K562 (cell line): ENCODE data around the gene CTDNEP1. TPM values are rescaled to one million over a fixed set of nuclear protein-coding genes. Genes with fewer than 3 reads are reported as not detected.
A peak's percentile ranks its signal among the peaks of the same experiment; 100 is the strongest.

Experiments
- ATAC-seq: fragments of 200-7000 bp; cut with Tn5 transposase; 3 replicates; pipeline ENCODE4 v1.9.1; 2020; ENCODE audit warnings: moderate library complexity
- BruUV-seq: library from RNA; stranded (reverse); fragments of 400-500 nt; replicated peaks from 2 replicates; lab custom pipeline; 2021; lab: Mats Ljungman, UMichigan
- CTCF ChIA-PET: fragments of 300-600 bp; formaldehyde crosslinking; extraction: SDS; loops from one replicate; lab custom pipeline; 2021; ENCODE audit warnings: low intra/inter-chr PET ratio; lab: Yijun Ruan, JAX
- POLR2A ChIA-PET: fragments of 300-600, 350-650 bp; sonication (Branson Sonifier 250); formaldehyde crosslinking; extraction: SDS; loops from one replicate; lab custom pipeline; 2021; ENCODE audit warnings: antibody characterized with exemption, inconsistent platforms; lab: Yijun Ruan, JAX
- DNase-seq, 4 experiments: peaks; one replicate each; pipeline versions ENCODE4 v3.0.0 to v3.0.0-alpha.2; 2011 to 2018; ENCODE audit warnings: low spot score in 3 of 4, mixed read lengths in 3 of 4; ENCODE audit errors: extremely low read depth in 1 of 4
- FAIRE-seq: peaks from 2 replicates; lab custom pipeline; 2011; peaks lifted over from hg19 to GRCh38; lab: Jason Lieb, UNC
- H2AFZ ChIP-seq: 2 replicates; pipeline ENCODE4 v1.6.0; 2011; ENCODE audit warnings: low read depth, low read length, control low read depth, inconsistent platforms
- H3K27ac ChIP-seq: fragments of 200-600 bp; 3 replicates; pipeline ENCODE4 v1.8.0; 2011; ENCODE audit warnings: low read depth, mild to moderate bottlenecking, control low read depth, inconsistent platforms, low read length, moderate library complexity, mixed read lengths; ENCODE audit errors: extremely low read depth
- H3K27me3 ChIP-seq, 2 experiments: fragments of 300-600 bp in 1 of 2; 2 replicates in 1 of 2; 3 replicates in 1 of 2; pipeline versions ENCODE4 v1.6.0 to v1.8.0; 2011; ENCODE audit warnings: inconsistent platforms in 2 of 2, low read length in 2 of 2, mild to moderate bottlenecking in 1 of 2, mixed read lengths in 1 of 2, moderate library complexity in 1 of 2; ENCODE audit not compliant: control insufficient read depth in 2 of 2, insufficient read depth in 2 of 2
- H3K36me3 ChIP-seq: fragments of 300-600 bp; 3 replicates; pipeline ENCODE4 v1.8.0; 2011; ENCODE audit warnings: mild to moderate bottlenecking, low read length, inconsistent platforms; ENCODE audit not compliant: control insufficient read depth, insufficient read depth
- H3K4me1 ChIP-seq, 2 experiments: fragments of 200-600 bp in 1 of 2; replicated peaks in 1 of 2; 2 replicates in 1 of 2; 3 replicates in 1 of 2; pipeline versions ENCODE4 v1.5.1 to v1.8.0; 2011; ENCODE audit warnings: inconsistent platforms in 2 of 2, low read length in 2 of 2, mild to moderate bottlenecking in 1 of 2, mixed read lengths in 1 of 2, moderate library complexity in 1 of 2; ENCODE audit not compliant: control insufficient read depth in 2 of 2, insufficient read depth in 2 of 2
- H3K4me2 ChIP-seq: 2 replicates; pipeline ENCODE4 v1.6.1; 2011; ENCODE audit warnings: low read length, control low read depth, inconsistent platforms, mixed read lengths; ENCODE audit not compliant: insufficient read depth
- H3K4me3 ChIP-seq: fragments of 200-600 bp; sonication (generic), shearing (Covaris generic); 2 replicates; pipeline ENCODE4 v1.5.1; 2016; ENCODE audit warnings: control low read depth, inconsistent platforms
- H3K79me2 ChIP-seq: fragments of 200-600 bp; 3 replicates; pipeline ENCODE4 v1.8.0; 2011; ENCODE audit warnings: low read length, inconsistent platforms; ENCODE audit not compliant: control insufficient read depth, insufficient read depth
- H3K9ac ChIP-seq, 2 experiments: 2 replicates each; pipeline versions ENCODE4 v1.6.0 to v1.6.1; 2011; ENCODE audit warnings: low read depth in 2 of 2, low read length in 2 of 2, control low read depth in 1 of 2, inconsistent platforms in 1 of 2, mild to moderate bottlenecking in 1 of 2, mixed read lengths in 1 of 2; ENCODE audit not compliant: insufficient read depth in 1 of 2
- H3K9me1 ChIP-seq: one replicate; pipeline ENCODE4 v1.6.0; 2011; ENCODE audit warnings: inconsistent platforms, mild to moderate bottlenecking, low read length, moderate library complexity; ENCODE audit not compliant: control insufficient read depth, insufficient read depth
- H3K9me3 ChIP-seq: replicated peaks from 2 replicates; pipeline ENCODE4 v1.5.1; 2011; ENCODE audit warnings: low read depth, low read length, inconsistent platforms; ENCODE audit not compliant: control insufficient read depth, insufficient read depth
- H4K20me1 ChIP-seq: replicated peaks from 2 replicates; pipeline ENCODE4 v1.6.1; 2011; ENCODE audit warnings: low read length, inconsistent platforms, mixed read lengths; ENCODE audit not compliant: control insufficient read depth, insufficient read depth
- ATF1 ChIP-seq, 2 experiments: fragments of 450-650 bp in 1 of 2; IDR thresholded peaks; 2 replicates each; pipeline ENCODE4 v1.6.1; 2016; ENCODE audit warnings: missing compliant biosample characterization in 1 of 2, missing genetic modification characterization in 1 of 2
- ATF7 ChIP-seq: fragments of 450-650 bp; IDR thresholded peaks from 2 replicates; pipeline ENCODE4 v1.7.1; 2014; ENCODE audit warnings: mild to moderate bottlenecking, moderate library complexity
- BMI1 ChIP-seq: fragments of 150-350 bp; IDR thresholded peaks from 2 replicates; pipeline ENCODE4 v1.6.1; 2014; ENCODE audit warnings: low read length
- CREB1 ChIP-seq, 2 experiments: sonication (generic) in 1 of 2; formaldehyde crosslinking in 1 of 2; IDR thresholded peaks; 2 replicates each; pipeline versions ENCODE4 v1.6.1 to v1.8.0; 2012 to 2022; ENCODE audit warnings: inconsistent platforms in 1 of 2, mild to moderate bottlenecking in 1 of 2, missing genetic modification reagents in 1 of 2, moderate library complexity in 1 of 2
- CREM ChIP-seq: IDR thresholded peaks from 2 replicates; pipeline ENCODE4 v1.6.1; 2014; ENCODE audit warnings: antibody characterized with exemption, low read depth
- CSDE1 ChIP-seq, 2 experiments: fragments of 450-650 bp; IDR thresholded peaks; 2 replicates each; pipeline ENCODE4 v1.6.1; 2016; ENCODE audit warnings: mild to moderate bottlenecking in 1 of 2
- CTBP1 ChIP-seq: fragments of 450-650 bp; IDR thresholded peaks from 2 replicates; pipeline ENCODE4 v1.6.1; 2016; ENCODE audit warnings: borderline replicate concordance
- HLTF ChIP-seq: fragments of 450-650 bp; IDR thresholded peaks from 2 replicates; pipeline ENCODE4 v1.6.1; 2016
- L3MBTL2 ChIP-seq: fragments of 450-650 bp; IDR thresholded peaks from 2 replicates; pipeline ENCODE4 v1.6.1; 2016; ENCODE audit warnings: mild to moderate bottlenecking, moderate library complexity
- MAZ ChIP-seq, 2 experiments: fragments of 450-650 bp in 1 of 2; sonication (generic) in 1 of 2; formaldehyde crosslinking; IDR thresholded peaks in 1 of 2; conservative IDR thresholded peaks in 1 of 2; 2 replicates each; pipeline versions ENCODE4 v1.4.0 to v1.5.0; 2020; ENCODE audit warnings: mild to moderate bottlenecking in 1 of 2, missing genetic modification reagents in 1 of 2
- MCM5 ChIP-seq: fragments of 450-650 bp; IDR thresholded peaks from 2 replicates; pipeline ENCODE4 v1.6.1; 2016; ENCODE audit warnings: low read depth
- MECOM ChIP-seq: fragments of 250-450 bp; sonication (Bioruptor Pico); IDR thresholded peaks from 2 replicates; pipeline ENCODE4 v1.8.0; 2022; ENCODE audit warnings: inconsistent platforms
- NRF1 ChIP-seq, 2 experiments: fragments of 450-650 bp; IDR thresholded peaks in 1 of 2; conservative IDR thresholded peaks in 1 of 2; 2 replicates each; pipeline ENCODE4 v1.6.1; 2014; ENCODE audit warnings: mild to moderate bottlenecking in 2 of 2
- SP1 ChIP-seq: sonication (generic); formaldehyde crosslinking; IDR thresholded peaks from 2 replicates; pipeline ENCODE4 v1.8.1; 2022; ENCODE audit warnings: mild to moderate bottlenecking, missing genetic modification reagents
- TFAP4 ChIP-seq: sonication (generic); formaldehyde crosslinking; IDR thresholded peaks from 2 replicates; pipeline ENCODE4 v1.8.0; 2022; ENCODE audit warnings: missing genetic modification reagents, mild to moderate bottlenecking, moderate library complexity, borderline replicate concordance
- VEZF1 ChIP-seq: fragments of 200-800 bp; sonication (Bioruptor generic); IDR thresholded peaks from 2 replicates; pipeline ENCODE4 v1.6.1; 2017; ENCODE audit warnings: missing genetic modification characterization, missing compliant biosample characterization
- ZNF740 ChIP-seq, 3 experiments: fragments of 200-800 bp in 1 of 3; sonication (Bioruptor generic) in 1 of 3; sonication (generic) in 1 of 3; formaldehyde crosslinking in 1 of 3; IDR thresholded peaks; 2 replicates each; pipeline versions ENCODE4 v1.6.1 to v1.8.0; 2016 to 2022; ENCODE audit warnings: mild to moderate bottlenecking in 2 of 3, missing compliant biosample characterization in 2 of 3, missing genetic modification characterization in 2 of 3, missing genetic modification reagents in 1 of 3
- ZNF76 ChIP-seq: fragments of 250-450 bp; sonication (Bioruptor Pico); IDR thresholded peaks from 2 replicates; pipeline ENCODE4 v1.4.0; 2020; ENCODE audit warnings: mild to moderate bottlenecking, moderate library complexity, borderline replicate concordance
- ZNF79 ChIP-seq: fragments of 250-450 bp; sonication (Bioruptor Pico); IDR thresholded peaks from 2 replicates; pipeline ENCODE4 v1.4.0; 2020; ENCODE audit warnings: low read depth, mild to moderate bottlenecking, moderate library complexity
- WGBS: fragments of 100-300 bp; shearing (Covaris generic); methylation state at CpG from one replicate; pipeline ENCODE4 v1.1.6; 2016; ENCODE audit warnings: low coverage, mixed read lengths; ENCODE audit not compliant: insufficient coverage; ENCODE audit errors: missing lambda C conversion rate; 5-methylcytosine and 5-hydroxymethylcytosine counted together
- in situ Hi-C: fragments of 300-500 bp; cut with MboI; formaldehyde crosslinking; loops from 4 replicates; pipeline ENCODE4 v1.15.0; 2018; ENCODE audit warnings: inconsistent platforms, mixed read lengths
- intact Hi-C: fragments of 100-400 bp; cut with micrococcal nuclease; formaldehyde crosslinking; loops from 2 replicates; pipeline ENCODE4 v1.14.2; 2022
- polyA plus RNA-seq, 8 experiments: library from polyadenylated mRNA; depleted of rRNA in 4 of 8; stranded (reverse) in 5 of 8; unstranded in 3 of 8; fragments of >200 nt; fragmentation: Nextera tagmentation in 2 of 8; fragmentation: Illumina TruSeq in 1 of 8; extraction: Ambion mirVana in 2 of 8; extraction: Trizol in 1 of 8; gene quantifications; 2 replicates each; pipeline versions ENCODE4 v1.2.1 to v1.2.3, GENCODE V29; 2011 to 2014; ENCODE audit warnings: inconsistent platforms in 1 of 8, missing spikeins in 1 of 8
- total RNA-seq, 7 experiments: library from RNA; depleted of rRNA in 6 of 7; stranded (reverse); fragments of >200 nt in 6 of 7; fragmentation: Illumina TruSeq in 2 of 7; extraction: Trizol in 2 of 7; gene quantifications; 2 replicates each; pipeline versions ENCODE4 v1.2.1 to v1.2.3, GENCODE V29; 2011 to 2021; ENCODE audit warnings: low replicate concordance in 1 of 7

The CTDNEP1 gene
- total and polyA plus RNA-seq, 9 of the 15 experiments (the other 6 are each of a cell fraction or from before 2014, with no cell fraction given) = 10.7 to 150 (median 28.5) TPM

- Histone ChIP-seq H3K9me3 (no peaks in the 10 kb centered on the region), H3K9ac (peak overlapping the region in 1 of 2 experiments; percentile 66; a peak in 1 of 4 replicates), H3K36me3 (peaks cover 21% of the 10 kb centered on the region; the same call in 2 of the 3 replicates), H3K4me3 (peak overlapping the region; percentile 45), H2AFZ (peak overlapping the region; percentile 87), H3K9me1 (no peaks in the 10 kb centered on the region), H4K20me1 (peaks cover 3% of the 10 kb centered on the region; the same call in 1 of the 2 replicates), H3K79me2 (no peaks in the 10 kb centered on the region), H3K27me3 (no peaks in the 10 kb centered on the region), H3K4me2 (peak overlapping the region; percentile 76), H3K27ac (no peak overlapping the region; the same call in 2 of the 3 replicates), H3K4me1 (peaks cover 7 to 32% of the 10 kb centered on the region in 2 experiments; a peak in 4 of 5 replicates)
- FAIRE-seq = peak; percentile 42
- CTCF ChIA-PET = no interaction called here
- 9% methylated on average over 16 of the region's 34 CpGs for WGBS
- POLR2A ChIA-PET = no interaction called here
- intact Hi-C loops = no loop called here
- peak; percentile 99 for ATAC-seq
- in situ Hi-C loops = no loop called here
- no TSS peak for BruUV-seq
- peak; percentile 88 to 96 (median 94) for DNase-seq
- peak; percentile 70 for TF ChIP-seq VEZF1 (CRISPR knock-in tag)
- TF ChIP-seq ZNF76 (CRISPR knock-in tag) = no peak
- TF ChIP-seq L3MBTL2 = no peak
- TF ChIP-seq SP1 (CRISPR knock-in tag) = 0 out of 2 replicates have a peak, but pooled peaks have one; percentile 47
- TF ChIP-seq NRF1 (conservative IDR thresholded peaks at IDR 0.05 in 1 of 2, IDR thresholded peaks at IDR 0.05 in 1 of 2) = peak; percentile 42 to 53; a peak in 3 of 4 replicates
- TF ChIP-seq HLTF = no peak
- TF ChIP-seq ZNF740 (CRISPR knock-in tag; IDR thresholded peaks at IDR 0.05) = 0 out of 2 replicates have a peak, but pooled peaks have one; percentile 18
- no peak for TF ChIP-seq ZNF740 (tag; IDR thresholded peaks at IDR 0.05)
- peak; percentile 81 for TF ChIP-seq BMI1
- no peak for TF ChIP-seq ATF1 (CRISPR knock-in tag; IDR thresholded peaks at IDR 0.05)
- peak; percentile 85 for TF ChIP-seq ATF1 (tag; IDR thresholded peaks at IDR 0.05)
- peak; percentile 73 for TF ChIP-seq CREM
- peak in 1 of 2 experiments; percentile 62; a peak in 1 of 4 replicates for TF ChIP-seq MAZ (CRISPR knock-in tag; conservative IDR thresholded peaks at IDR 0.05 in 1 of 2, IDR thresholded peaks at IDR 0.05 in 1 of 2)
- TF ChIP-seq TFAP4 (CRISPR knock-in tag) = peak; percentile 45; the same call in 1 of the 2 replicates
- peak; percentile 28; the same call in 1 of the 2 replicates for TF ChIP-seq CREB1 (IDR thresholded peaks at IDR 0.05)
- 0 out of 2 replicates have a peak, but pooled peaks have one; percentile 36 for TF ChIP-seq CREB1 (CRISPR knock-in tag; IDR thresholded peaks at IDR 0.05)
- TF ChIP-seq MECOM (CRISPR knock-in tag) = no peak
- peak in 1 of 2 experiments; percentile 94; a peak in 2 of 4 replicates for TF ChIP-seq CSDE1 (IDR thresholded peaks at IDR 0.05)
- no peak for TF ChIP-seq MCM5
- no peak for TF ChIP-seq ZNF79 (CRISPR knock-in tag)
- TF ChIP-seq CTBP1 = peak; percentile 33; the same call in 1 of the 2 replicates
- TF ChIP-seq ATF7 = peak; percentile 67; the same call in 1 of the 2 replicates
Observed at GRCh38 chr17:7204828-7205461, 46.6 kb downstream of the CTDNEP1 start.
